ENCODE data around the gene SLC38A9. TPM values are rescaled to one million over a fixed set of nuclear protein-coding genes. Genes with fewer than 3 reads are reported as not detected.
"Not testable (repeated sequence)": the region's sequence is repeated elsewhere in the genome, so short reads cannot be mapped to it uniquely, and the experiment has no call there.

Gene SLC38A9
- total RNA-seq, 1 experiment from 2014 or later: 27.0 TPM

DNA sequence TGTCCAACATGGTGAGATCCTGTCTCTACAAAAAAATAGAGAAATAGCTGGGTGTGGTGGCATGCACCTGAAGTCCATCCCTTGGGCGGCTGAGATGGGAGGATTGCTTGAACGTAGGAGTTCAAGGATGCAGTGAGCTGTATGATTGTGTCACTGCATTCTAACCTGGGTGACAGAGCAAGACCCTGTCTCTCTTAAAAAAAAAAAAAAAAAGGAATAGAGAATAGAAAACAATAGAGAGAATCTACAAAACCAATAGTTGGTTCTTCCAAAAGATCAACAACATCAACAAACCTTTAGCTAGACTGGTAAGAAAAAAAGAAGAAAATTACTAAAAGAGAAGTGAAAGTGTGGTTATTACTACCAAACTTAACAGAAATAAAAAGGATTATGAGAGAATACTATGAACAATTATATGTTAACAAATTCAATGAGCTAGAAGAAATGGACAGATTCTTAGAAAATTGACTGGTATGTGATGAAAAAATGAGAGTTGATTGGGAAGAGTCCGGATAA is 8.1 kb upstream of the SLC38A9 start (continued):
- TF ChIP-seq, protein P1, sequence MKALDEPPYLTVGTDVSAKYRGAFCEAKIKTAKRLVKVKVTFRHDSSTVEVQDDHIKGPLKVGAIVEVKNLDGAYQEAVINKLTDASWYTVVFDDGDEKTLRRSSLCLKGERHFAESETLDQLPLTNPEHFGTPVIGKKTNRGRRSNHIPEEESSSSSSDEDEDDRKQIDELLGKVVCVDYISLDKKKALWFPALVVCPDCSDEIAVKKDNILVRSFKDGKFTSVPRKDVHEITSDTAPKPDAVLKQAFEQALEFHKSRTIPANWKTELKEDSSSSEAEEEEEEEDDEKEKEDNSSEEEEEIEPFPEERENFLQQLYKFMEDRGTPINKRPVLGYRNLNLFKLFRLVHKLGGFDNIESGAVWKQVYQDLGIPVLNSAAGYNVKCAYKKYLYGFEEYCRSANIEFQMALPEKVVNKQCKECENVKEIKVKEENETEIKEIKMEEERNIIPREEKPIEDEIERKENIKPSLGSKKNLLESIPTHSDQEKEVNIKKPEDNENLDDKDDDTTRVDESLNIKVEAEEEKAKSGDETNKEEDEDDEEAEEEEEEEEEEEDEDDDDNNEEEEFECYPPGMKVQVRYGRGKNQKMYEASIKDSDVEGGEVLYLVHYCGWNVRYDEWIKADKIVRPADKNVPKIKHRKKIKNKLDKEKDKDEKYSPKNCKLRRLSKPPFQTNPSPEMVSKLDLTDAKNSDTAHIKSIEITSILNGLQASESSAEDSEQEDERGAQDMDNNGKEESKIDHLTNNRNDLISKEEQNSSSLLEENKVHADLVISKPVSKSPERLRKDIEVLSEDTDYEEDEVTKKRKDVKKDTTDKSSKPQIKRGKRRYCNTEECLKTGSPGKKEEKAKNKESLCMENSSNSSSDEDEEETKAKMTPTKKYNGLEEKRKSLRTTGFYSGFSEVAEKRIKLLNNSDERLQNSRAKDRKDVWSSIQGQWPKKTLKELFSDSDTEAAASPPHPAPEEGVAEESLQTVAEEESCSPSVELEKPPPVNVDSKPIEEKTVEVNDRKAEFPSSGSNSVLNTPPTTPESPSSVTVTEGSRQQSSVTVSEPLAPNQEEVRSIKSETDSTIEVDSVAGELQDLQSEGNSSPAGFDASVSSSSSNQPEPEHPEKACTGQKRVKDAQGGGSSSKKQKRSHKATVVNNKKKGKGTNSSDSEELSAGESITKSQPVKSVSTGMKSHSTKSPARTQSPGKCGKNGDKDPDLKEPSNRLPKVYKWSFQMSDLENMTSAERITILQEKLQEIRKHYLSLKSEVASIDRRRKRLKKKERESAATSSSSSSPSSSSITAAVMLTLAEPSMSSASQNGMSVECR (CRISPR knock-in tag; IDR thresholded peaks at IDR 0.05; ENCODE audit: borderline replicate concordance): no peak
- TF ChIP-seq, protein P2, sequence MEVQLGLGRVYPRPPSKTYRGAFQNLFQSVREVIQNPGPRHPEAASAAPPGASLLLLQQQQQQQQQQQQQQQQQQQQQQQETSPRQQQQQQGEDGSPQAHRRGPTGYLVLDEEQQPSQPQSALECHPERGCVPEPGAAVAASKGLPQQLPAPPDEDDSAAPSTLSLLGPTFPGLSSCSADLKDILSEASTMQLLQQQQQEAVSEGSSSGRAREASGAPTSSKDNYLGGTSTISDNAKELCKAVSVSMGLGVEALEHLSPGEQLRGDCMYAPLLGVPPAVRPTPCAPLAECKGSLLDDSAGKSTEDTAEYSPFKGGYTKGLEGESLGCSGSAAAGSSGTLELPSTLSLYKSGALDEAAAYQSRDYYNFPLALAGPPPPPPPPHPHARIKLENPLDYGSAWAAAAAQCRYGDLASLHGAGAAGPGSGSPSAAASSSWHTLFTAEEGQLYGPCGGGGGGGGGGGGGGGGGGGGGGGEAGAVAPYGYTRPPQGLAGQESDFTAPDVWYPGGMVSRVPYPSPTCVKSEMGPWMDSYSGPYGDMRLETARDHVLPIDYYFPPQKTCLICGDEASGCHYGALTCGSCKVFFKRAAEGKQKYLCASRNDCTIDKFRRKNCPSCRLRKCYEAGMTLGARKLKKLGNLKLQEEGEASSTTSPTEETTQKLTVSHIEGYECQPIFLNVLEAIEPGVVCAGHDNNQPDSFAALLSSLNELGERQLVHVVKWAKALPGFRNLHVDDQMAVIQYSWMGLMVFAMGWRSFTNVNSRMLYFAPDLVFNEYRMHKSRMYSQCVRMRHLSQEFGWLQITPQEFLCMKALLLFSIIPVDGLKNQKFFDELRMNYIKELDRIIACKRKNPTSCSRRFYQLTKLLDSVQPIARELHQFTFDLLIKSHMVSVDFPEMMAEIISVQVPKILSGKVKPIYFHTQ (CRISPR knock-in tag; IDR thresholded peaks at IDR 0.05): no peak
- TF ChIP-seq, protein P3, sequence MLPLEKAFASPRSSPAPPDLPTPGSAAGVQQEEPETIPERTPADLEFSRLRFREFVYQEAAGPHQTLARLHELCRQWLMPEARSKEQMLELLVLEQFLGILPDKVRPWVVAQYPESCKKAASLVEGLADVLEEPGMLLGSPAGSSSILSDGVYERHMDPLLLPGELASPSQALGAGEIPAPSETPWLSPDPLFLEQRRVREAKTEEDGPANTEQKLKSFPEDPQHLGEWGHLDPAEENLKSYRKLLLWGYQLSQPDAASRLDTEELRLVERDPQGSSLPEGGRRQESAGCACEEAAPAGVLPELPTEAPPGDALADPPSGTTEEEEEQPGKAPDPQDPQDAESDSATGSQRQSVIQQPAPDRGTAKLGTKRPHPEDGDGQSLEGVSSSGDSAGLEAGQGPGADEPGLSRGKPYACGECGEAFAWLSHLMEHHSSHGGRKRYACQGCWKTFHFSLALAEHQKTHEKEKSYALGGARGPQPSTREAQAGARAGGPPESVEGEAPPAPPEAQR (CRISPR knock-in tag; IDR thresholded peaks at IDR 0.05): no peak
- no peak for TF ChIP-seq HMGA2 (CRISPR knock-in tag; IDR thresholded peaks at IDR 0.05)
- no peak for TF ChIP-seq KAT7 (CRISPR knock-in tag; IDR thresholded peaks at IDR 0.05; ENCODE audit: borderline replicate concordance)

DNA sequence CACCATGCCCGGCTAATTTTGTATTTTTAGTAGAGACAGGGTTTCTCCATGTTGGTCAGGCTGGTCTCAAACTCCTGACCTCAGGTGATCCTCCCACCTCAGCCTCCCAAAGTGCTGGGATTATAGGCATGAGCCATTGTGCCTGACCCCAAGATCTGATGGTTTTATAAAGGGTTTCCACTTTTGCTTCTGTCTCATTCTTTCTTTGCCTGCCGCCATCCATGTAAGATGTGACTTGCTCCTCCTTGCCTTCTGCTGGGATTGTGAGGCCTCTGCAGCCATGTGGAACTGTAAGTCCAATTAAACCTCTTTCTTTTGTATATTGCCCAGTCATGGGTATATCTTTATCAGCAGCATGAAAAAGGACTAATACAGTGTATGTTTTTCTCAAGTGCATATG is 6.9 kb upstream of the SLC38A9 start:
- CTCF ChIA-PET; H3K4me1 Mint-ChIP-seq; H3K27ac Mint-ChIP-seq; DNase-seq (ENCODE audit: low spot score); POLR2A ChIA-PET; H3K27me3 Mint-ChIP-seq (ENCODE audit: low read depth); H3K4me3 Mint-ChIP-seq; ATAC-seq: not testable (repeated sequence)
- Mint-ChIP-seq H3K9me3 (peaks cover 37% of the 10 kb centered on the region), H3K36me3 (peaks cover 19% of the 10 kb centered on the region)

DNA sequence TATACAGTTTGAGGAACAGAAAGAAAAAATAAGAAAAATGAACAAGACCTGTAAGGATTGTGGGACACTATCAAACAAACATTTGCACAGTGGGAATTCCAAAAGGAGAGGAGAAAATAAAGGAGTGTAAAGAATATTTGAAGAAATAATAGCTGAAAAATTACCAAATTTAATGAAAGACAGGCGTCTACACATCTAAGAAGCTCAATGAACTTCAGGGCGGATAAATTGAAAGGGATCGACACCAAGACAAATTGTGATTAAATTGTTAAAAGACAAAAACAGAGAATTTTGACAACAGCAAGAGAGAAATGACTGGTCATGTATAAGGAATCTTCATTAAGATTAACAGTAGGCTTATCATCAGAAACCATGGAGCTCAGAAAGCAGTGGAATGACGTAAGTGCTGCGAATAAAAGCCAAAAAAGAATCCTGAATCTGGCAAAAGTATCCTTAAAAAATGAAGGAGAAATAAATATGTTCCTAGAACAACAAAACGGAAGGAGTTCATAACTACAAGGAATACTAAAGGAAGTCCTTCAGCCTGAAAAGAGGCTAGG is 3.5 kb upstream of the SLC38A9 start:
- ChIA-PET CTCF (no interaction called here), POLR2A (no interaction called here)
- TF ChIP-seq SMAD4 (CRISPR knock-in tag; IDR thresholded peaks at IDR 0.05): no peak
- no peak for TF ChIP-seq NR3C1 (CRISPR knock-in tag; conservative IDR thresholded peaks at IDR 0.05; ENCODE audit: low read depth)
- no peak for TF ChIP-seq TP53 (CRISPR knock-in tag; IDR thresholded peaks at IDR 0.05)
- no peak for TF ChIP-seq KAT7 (CRISPR knock-in tag; IDR thresholded peaks at IDR 0.05; ENCODE audit: borderline replicate concordance)
- TF ChIP-seq, protein P4, sequence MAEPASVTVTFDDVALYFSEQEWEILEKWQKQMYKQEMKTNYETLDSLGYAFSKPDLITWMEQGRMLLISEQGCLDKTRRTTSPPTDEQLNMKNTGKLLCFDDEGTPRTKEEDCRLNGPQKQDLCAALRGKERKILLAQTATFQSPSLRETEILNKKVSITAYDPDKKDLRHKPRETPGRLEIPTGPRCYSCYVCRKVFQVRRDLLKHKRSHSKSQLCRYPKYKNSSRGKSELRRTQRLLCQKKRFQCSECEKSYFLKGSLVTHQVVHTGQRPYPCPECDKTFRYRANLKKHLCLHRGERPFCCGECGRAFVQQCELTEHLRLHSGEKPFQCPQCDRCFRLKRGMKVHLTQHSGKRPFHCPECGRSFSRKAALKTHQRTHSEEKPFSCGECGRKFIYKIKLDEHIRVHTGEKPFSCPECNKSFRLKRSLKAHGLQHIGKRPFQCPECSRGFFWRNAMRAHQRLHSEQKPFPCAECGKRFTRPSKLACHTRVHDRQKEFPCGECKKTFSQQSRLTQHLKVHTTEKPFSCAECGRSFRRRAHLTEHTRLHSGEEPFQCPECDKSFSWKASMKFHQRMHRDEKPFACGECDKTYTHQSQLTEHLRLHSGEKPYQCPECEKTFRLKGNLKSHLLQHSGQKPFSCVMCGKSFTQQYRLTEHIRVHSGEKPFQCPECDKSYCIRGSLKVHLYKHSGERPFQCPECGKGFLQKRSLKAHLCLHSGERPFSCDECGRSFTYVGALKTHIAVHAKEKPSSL (CRISPR knock-in tag; conservative IDR thresholded peaks at IDR 0.05): no peak
- TF ChIP-seq ZNF317 (CRISPR knock-in tag; IDR thresholded peaks at IDR 0.05; ENCODE audit: borderline replicate concordance, low read depth): 0 out of 2 replicates have a peak, but pooled peaks have one; percentile 58
- H3K4me3 Mint-ChIP-seq: no peak overlapping the region
- H3K9me3 Mint-ChIP-seq: peaks cover 41% of the 10 kb centered on the region
- H3K36me3 Mint-ChIP-seq: peaks cover 19% of the 10 kb centered on the region
- H3K27me3 Mint-ChIP-seq (ENCODE audit: low read depth): no peaks in the 10 kb centered on the region
- no peak for ATAC-seq
- H3K27ac Mint-ChIP-seq: no peak overlapping the region
- DNase-seq (ENCODE audit: low spot score): no peak
- H3K4me1 Mint-ChIP-seq: peaks cover 17% of the 10 kb centered on the region

All from WTC11 (cell line).